PC-3 (cell line): ENCODE measurements around the gene ZFHX3. TPM values are rescaled to one million over a fixed set of nuclear protein-coding genes. Genes with fewer than 3 reads are reported as not detected.

ENCODE experiments used
- ATAC-seq: fragments of 200-7000 bp; cut with Tn5 transposase; 2 replicates; pipeline ENCODE4 v1.9.1; 2020; ENCODE audit warnings: mild to moderate bottlenecking, moderate library complexity
- BruUV-seq: library from RNA; stranded (reverse); fragments of 400-500 nt; replicated peaks from 2 replicates; lab custom pipeline; 2021; lab: Mats Ljungman, UMichigan
- CTCF ChIA-PET: fragments of 300-600 bp; sonication (Branson Sonifier 250); formaldehyde crosslinking; loops from one replicate; lab custom pipeline; 2022; ENCODE audit warnings: antibody characterized with exemption; lab: Charles Lee
- POLR2A ChIA-PET: fragments of 300-600 bp; sonication (Branson Sonifier 250); formaldehyde crosslinking; loops from one replicate; lab custom pipeline; 2022; ENCODE audit warnings: antibody characterized with exemption; ENCODE audit not compliant: unreplicated experiment; lab: Charles Lee
- DNase-seq: peaks from one replicate; pipeline ENCODE4 v3.0.0-alpha.2; 2015
- H2AFZ ChIP-seq: fragments of 300-600 bp; sonication (generic); 2 replicates; pipeline ENCODE4 v1.6.0; 2016; ENCODE audit warnings: antibody characterized with exemption, low read length
- H3F3A ChIP-seq: fragments of 300-600 bp; sonication (generic); one replicate; pipeline ENCODE4 v1.6.0; 2017; ENCODE audit warnings: antibody characterized with exemption, low read length, control low read depth, mild to moderate bottlenecking; ENCODE audit not compliant: unreplicated experiment
- H3K27ac ChIP-seq: fragments of 300-600 bp; sonication (generic); 2 replicates; pipeline ENCODE4 v1.5.1; 2016; ENCODE audit warnings: mild to moderate bottlenecking, low read length
- H3K27me3 ChIP-seq: fragments of 300-600 bp; sonication (generic); 2 replicates; pipeline ENCODE4 v1.6.1; 2016; ENCODE audit warnings: low read length, mixed read lengths
- H3K36me3 ChIP-seq: fragments of 300-600 bp; sonication (generic); 2 replicates; pipeline ENCODE4 v1.6.1; 2016; ENCODE audit warnings: low read depth, mixed run types, low read length, mixed read lengths
- H3K4me1 ChIP-seq: fragments of 300-600 bp; sonication (generic); 2 replicates; pipeline ENCODE4 v1.5.1; 2016; ENCODE audit warnings: low read length; ENCODE audit not compliant: insufficient read depth
- H3K4me2 ChIP-seq: fragments of 300-600 bp; sonication (generic); 2 replicates; pipeline ENCODE4 v1.6.0; 2016; ENCODE audit warnings: low read length
- H3K4me3 ChIP-seq: fragments of 300-600 bp; sonication (generic); 2 replicates; pipeline ENCODE4 v1.5.1; 2016; ENCODE audit warnings: mild to moderate bottlenecking, low read length, mixed read lengths
- H3K79me2 ChIP-seq: fragments of 300-600 bp; sonication (generic); 2 replicates; pipeline ENCODE4 v1.6.1; 2017; ENCODE audit warnings: low read length, mixed read lengths
- H3K9ac ChIP-seq: fragments of 300-600 bp; sonication (generic); 2 replicates; pipeline ENCODE4 v1.6.0; 2016; ENCODE audit warnings: mild to moderate bottlenecking, low read length
- H3K9me2 ChIP-seq: fragments of 300-600 bp; sonication (generic); replicated peaks from 2 replicates; pipeline ENCODE4 v1.6.1; 2016; ENCODE audit warnings: mixed run types, low read length, mixed read lengths
- H3K9me3 ChIP-seq: fragments of 300-600 bp; sonication (generic); 2 replicates; pipeline ENCODE4 v1.6.1; 2016; ENCODE audit warnings: low read length, mixed read lengths
- H4K20me1 ChIP-seq: fragments of 300-600 bp; sonication (generic); 2 replicates; pipeline ENCODE4 v1.6.1; 2016; ENCODE audit warnings: low read length, mixed read lengths
- EZH2 ChIP-seq: fragments of 300-600 bp; sonication (generic); IDR thresholded peaks from one replicate; pipeline ENCODE4 v1.6.1; 2017; ENCODE audit warnings: antibody characterized with exemption, mild to moderate bottlenecking, low read length; ENCODE audit not compliant: unreplicated experiment
- EZH2phosphoT487 ChIP-seq: fragments of 300-600 bp; sonication (generic); IDR thresholded peaks from 2 replicates; pipeline ENCODE4 v1.6.1; 2018; ENCODE audit warnings: mild to moderate bottlenecking, antibody characterized with exemption, low read length, borderline replicate concordance
- intact Hi-C: fragments of 100-400 bp; cut with micrococcal nuclease; formaldehyde crosslinking; loops from 2 replicates; pipeline ENCODE4 v1.9.0; 2023
- total RNA-seq: library from RNA; depleted of rRNA; stranded (reverse); fragments of >200 nt; gene quantifications from 2 replicates; pipeline ENCODE4 v1.2.3, GENCODE V29; 2014
- TF ChIP-seq, protein P1 (sequence below): fragments of 300-600 bp; sonication (generic); conservative IDR thresholded peaks from 2 replicates; pipeline ENCODE4 v1.5.1; 2017; ENCODE audit warnings: antibody characterized with exemption, low read depth, mild to moderate bottlenecking, low read length

The ZFHX3 gene
- total RNA-seq, 1 experiment from 2014 or later = 3.5 TPM

GRCh38 chr16:72825912-72826621, 221.9 kb downstream of the ZFHX3 start:
- H3K4me1 ChIP-seq = no peaks in the 10 kb centered on the region
- H3K9ac ChIP-seq = no peak overlapping the region
- BruUV-seq = no TSS peak
- H3K9me3 ChIP-seq = no peaks in the 10 kb centered on the region
- ChIA-PET POLR2A (no interaction called here), CTCF (no interaction called here)
- H3F3A ChIP-seq = no peaks in the 10 kb centered on the region
- no peaks in the 10 kb centered on the region for H3K36me3 ChIP-seq
- H3K27me3 ChIP-seq = no peaks in the 10 kb centered on the region
- no peaks in the 10 kb centered on the region for H3K79me2 ChIP-seq
- no peak overlapping the region for H3K4me3 ChIP-seq
- H3K27ac ChIP-seq = no peak overlapping the region
- ATAC-seq = no peak
- no peak for DNase-seq
- TF ChIP-seq EZH2phosphoT487 (no peak), EZH2 (no peak)
- TF ChIP-seq, protein P1, sequence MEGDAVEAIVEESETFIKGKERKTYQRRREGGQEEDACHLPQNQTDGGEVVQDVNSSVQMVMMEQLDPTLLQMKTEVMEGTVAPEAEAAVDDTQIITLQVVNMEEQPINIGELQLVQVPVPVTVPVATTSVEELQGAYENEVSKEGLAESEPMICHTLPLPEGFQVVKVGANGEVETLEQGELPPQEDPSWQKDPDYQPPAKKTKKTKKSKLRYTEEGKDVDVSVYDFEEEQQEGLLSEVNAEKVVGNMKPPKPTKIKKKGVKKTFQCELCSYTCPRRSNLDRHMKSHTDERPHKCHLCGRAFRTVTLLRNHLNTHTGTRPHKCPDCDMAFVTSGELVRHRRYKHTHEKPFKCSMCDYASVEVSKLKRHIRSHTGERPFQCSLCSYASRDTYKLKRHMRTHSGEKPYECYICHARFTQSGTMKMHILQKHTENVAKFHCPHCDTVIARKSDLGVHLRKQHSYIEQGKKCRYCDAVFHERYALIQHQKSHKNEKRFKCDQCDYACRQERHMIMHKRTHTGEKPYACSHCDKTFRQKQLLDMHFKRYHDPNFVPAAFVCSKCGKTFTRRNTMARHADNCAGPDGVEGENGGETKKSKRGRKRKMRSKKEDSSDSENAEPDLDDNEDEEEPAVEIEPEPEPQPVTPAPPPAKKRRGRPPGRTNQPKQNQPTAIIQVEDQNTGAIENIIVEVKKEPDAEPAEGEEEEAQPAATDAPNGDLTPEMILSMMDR = no peak
- intact Hi-C loops = no loop called here
- no peaks in the 10 kb centered on the region for H4K20me1 ChIP-seq
- H2AFZ ChIP-seq = no peak overlapping the region
- no peaks in the 10 kb centered on the region for H3K9me2 ChIP-seq
- H3K4me2 ChIP-seq = no peak overlapping the region

DNA sequence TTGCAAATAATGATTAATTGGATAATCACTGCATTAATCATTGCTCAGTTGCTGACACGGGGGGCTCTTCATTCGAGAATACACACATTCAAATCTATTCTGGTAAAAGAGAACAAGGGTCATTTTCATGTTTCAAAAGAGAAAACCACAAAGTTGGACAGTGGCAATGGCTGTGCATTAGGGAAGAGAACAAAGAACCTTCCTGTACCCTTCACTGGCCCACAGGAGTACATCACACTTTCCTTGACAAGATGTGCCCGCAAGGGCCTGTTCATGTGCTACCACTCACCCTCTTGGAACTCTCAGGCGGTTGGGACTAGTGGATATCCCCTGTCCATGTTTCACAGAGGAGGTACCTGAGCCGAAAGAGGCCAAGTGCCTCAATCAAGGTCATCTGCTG, 223.2 kb downstream of the ZFHX3 start:
- H3K9ac ChIP-seq = no peak overlapping the region
- no peak overlapping the region for H2AFZ ChIP-seq
- H3K9me2 ChIP-seq = no peaks in the 10 kb centered on the region
- no peak overlapping the region for H3K27ac ChIP-seq
- ChIA-PET POLR2A (no interaction called here), CTCF (interaction anchor here (0.7 kb wide), 1 partner anchor 137 kb away, joined by 4 read pairs; no protein-coding TSS in a partner anchor)
- H3K36me3 ChIP-seq = no peaks in the 10 kb centered on the region
- no peaks in the 10 kb centered on the region for H3K79me2 ChIP-seq
- H4K20me1 ChIP-seq = no peaks in the 10 kb centered on the region
- no peaks in the 10 kb centered on the region for H3K27me3 ChIP-seq
- peaks cover 13% of the 10 kb centered on the region for H3K4me1 ChIP-seq
- H3K9me3 ChIP-seq = no peaks in the 10 kb centered on the region
- no TSS peak for BruUV-seq
- no peak for TF ChIP-seq EZH2phosphoT487
- no peak for TF ChIP-seq EZH2
- TF ChIP-seq, protein P1 = no peak
- ATAC-seq (no peak), DNase-seq (no peak)
- no peaks in the 10 kb centered on the region for H3F3A ChIP-seq
- H3K4me2 ChIP-seq = no peak overlapping the region
- intact Hi-C loops = no loop called here
- no peak overlapping the region for H3K4me3 ChIP-seq

- DNase-seq (no peak), ATAC-seq (no peak)
- Histone ChIP-seq H4K20me1 (no peaks in the 10 kb centered on the region), H3K9ac (no peak overlapping the region), H3K9me3 (no peaks in the 10 kb centered on the region), H3K9me2 (no peaks in the 10 kb centered on the region), H2AFZ (no peak overlapping the region), H3K4me3 (no peak overlapping the region), H3K4me1 (peaks cover 20% of the 10 kb centered on the region), H3K27me3 (no peaks in the 10 kb centered on the region), H3K36me3 (no peaks in the 10 kb centered on the region), H3F3A (no peaks in the 10 kb centered on the region), H3K27ac (no peak overlapping the region), H3K79me2 (no peaks in the 10 kb centered on the region), H3K4me2 (no peak overlapping the region)
- ChIA-PET POLR2A (no interaction called here), CTCF (interaction anchor here (0.7 kb wide), 1 partner anchor 138 kb away, joined by 4 read pairs; no protein-coding TSS in a partner anchor)
- TF ChIP-seq EZH2 = no peak
- TF ChIP-seq, protein P1 = no peak
- no peak for TF ChIP-seq EZH2phosphoT487
- intact Hi-C loops = no loop called here
- no TSS peak for BruUV-seq
Observed at GRCh38 chr16:72824027-72824426, 223.9 kb downstream of the ZFHX3 start.
